Neural progenitor cell (in vitro differentiated cells): Measurements from ENCODE around the gene CACNB4.

ENCODE experiments used
- EZH2 ChIP-seq: fragments of 200-600 bp; sonication (generic); IDR thresholded peaks from 2 replicates; pipeline ENCODE4 v1.6.1; 2017; ENCODE audit warnings: antibody characterized with exemption, mild to moderate bottlenecking, moderate library complexity
- EZH2phosphoT487 ChIP-seq: fragments of 200-600 bp; sonication (generic); IDR thresholded peaks from 2 replicates; pipeline ENCODE4 v1.6.1; 2017; ENCODE audit warnings: antibody characterized with exemption
- TF ChIP-seq, protein P1 (sequence below): fragments of 200-600 bp; sonication (generic); IDR thresholded peaks from 2 replicates; pipeline ENCODE4 v1.5.1; 2017; ENCODE audit warnings: antibody characterized with exemption, mild to moderate bottlenecking

DNA sequence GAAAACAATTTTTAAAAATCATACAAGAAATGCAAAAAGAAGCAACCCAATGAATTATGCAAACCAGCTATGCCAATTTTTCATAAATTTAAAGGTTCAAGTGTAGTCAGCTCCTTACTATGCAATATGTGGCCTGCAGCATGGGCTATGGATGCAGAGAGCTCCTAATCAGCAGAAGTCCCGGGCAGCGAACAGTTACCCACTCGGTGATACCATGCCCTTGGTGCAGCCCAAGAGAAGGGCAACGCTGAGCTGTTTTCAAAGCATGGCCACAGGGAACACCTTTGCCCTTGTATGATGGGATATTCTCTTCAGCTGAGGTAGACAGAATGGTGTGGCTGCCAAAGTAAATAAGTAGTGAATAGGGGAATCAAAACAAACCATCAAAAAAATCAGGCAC lies 253.4 kb downstream of the CACNB4 start:
- TF ChIP-seq, protein P1, sequence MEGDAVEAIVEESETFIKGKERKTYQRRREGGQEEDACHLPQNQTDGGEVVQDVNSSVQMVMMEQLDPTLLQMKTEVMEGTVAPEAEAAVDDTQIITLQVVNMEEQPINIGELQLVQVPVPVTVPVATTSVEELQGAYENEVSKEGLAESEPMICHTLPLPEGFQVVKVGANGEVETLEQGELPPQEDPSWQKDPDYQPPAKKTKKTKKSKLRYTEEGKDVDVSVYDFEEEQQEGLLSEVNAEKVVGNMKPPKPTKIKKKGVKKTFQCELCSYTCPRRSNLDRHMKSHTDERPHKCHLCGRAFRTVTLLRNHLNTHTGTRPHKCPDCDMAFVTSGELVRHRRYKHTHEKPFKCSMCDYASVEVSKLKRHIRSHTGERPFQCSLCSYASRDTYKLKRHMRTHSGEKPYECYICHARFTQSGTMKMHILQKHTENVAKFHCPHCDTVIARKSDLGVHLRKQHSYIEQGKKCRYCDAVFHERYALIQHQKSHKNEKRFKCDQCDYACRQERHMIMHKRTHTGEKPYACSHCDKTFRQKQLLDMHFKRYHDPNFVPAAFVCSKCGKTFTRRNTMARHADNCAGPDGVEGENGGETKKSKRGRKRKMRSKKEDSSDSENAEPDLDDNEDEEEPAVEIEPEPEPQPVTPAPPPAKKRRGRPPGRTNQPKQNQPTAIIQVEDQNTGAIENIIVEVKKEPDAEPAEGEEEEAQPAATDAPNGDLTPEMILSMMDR: no peak
- TF ChIP-seq EZH2phosphoT487: no peak
- TF ChIP-seq EZH2: no peak
